ENCODE data around the gene DGKQ.

GRCh38 chr4:987624-988513, 14.5 kb upstream of the DGKQ start:
- no peak for TF ChIP-seq CBFB (CRISPR knock-in tag; IDR thresholded peaks at IDR 0.05)
- no peak for TF ChIP-seq CTCF (IDR thresholded peaks at IDR 0.05 in 2 of 3, conservative IDR thresholded peaks at IDR 0.05 in 1 of 3; ENCODE audit: insufficient read depth in 2 of 3, low read depth in 1 of 3, low read length in 3 of 3)
- TF ChIP-seq POLR2A (conservative IDR thresholded peaks at IDR 0.05), result no peak
- TF ChIP-seq ZNF384 (IDR thresholded peaks at IDR 0.05; ENCODE audit: low read depth, low read length), result no peak
- TF ChIP-seq PATZ1 (CRISPR knock-in tag; IDR thresholded peaks at IDR 0.05; ENCODE audit: borderline replicate concordance), result no peak
- TF ChIP-seq RNF2 (IDR thresholded peaks at IDR 0.05), result no peak
- no peak for TF ChIP-seq SIN3A (IDR thresholded peaks at IDR 0.05; ENCODE audit: borderline replicate concordance in 2 of 2, control insufficient read depth in 1 of 2, low read depth in 2 of 2, low read length in 2 of 2)
- no peak for TF ChIP-seq MYC (IDR thresholded peaks at IDR 0.05; ENCODE audit: low read depth, low read length)
- TF ChIP-seq MYC (CRISPR knock-in tag; IDR thresholded peaks at IDR 0.05; ENCODE audit: borderline replicate concordance, low read depth), result no peak
- no peak for TF ChIP-seq FOXJ3 (CRISPR knock-in tag; IDR thresholded peaks at IDR 0.05)
- no peak for TF ChIP-seq ZNF766 (CRISPR knock-in tag; conservative IDR thresholded peaks at IDR 0.05)
- TF ChIP-seq CREB1 (IDR thresholded peaks at IDR 0.05), result no peak; the same call in 1 of the 2 replicates
- no peak for TF ChIP-seq CREB1 (CRISPR knock-in tag; IDR thresholded peaks at IDR 0.05)
- peak; percentile 10; the same call in 1 of the 2 replicates for TF ChIP-seq POLR2G (IDR thresholded peaks at IDR 0.05; ENCODE audit: low read depth, low read length)
- no peak for TF ChIP-seq RAD21 (CRISPR knock-in tag; conservative IDR thresholded peaks at IDR 0.05 in 1 of 2, IDR thresholded peaks at IDR 0.05 in 1 of 2)
